Prostate gland (tissue), 2 donors: Measurements from ENCODE around the gene FGFR1OP2.

Experiments used
- CTCF ChIP-seq, 4 experiments: fragments of 200-600 bp in 2 of 4; fragments of 450-650 bp in 2 of 4; sonication (generic) in 2 of 4; IDR thresholded peaks; 1 replicate in 3 of 4; 2 replicates in 1 of 4; pipeline ENCODE4 v1.5.1; 2016 to 2019; ENCODE audit warnings: antibody characterized with exemption in 4 of 4, mild to moderate bottlenecking in 2 of 4, moderate library complexity in 2 of 4
- POLR2AphosphoS5 ChIP-seq: sonication (generic); formaldehyde crosslinking; IDR thresholded peaks from one replicate; pipeline ENCODE4 v1.6.1; 2017; ENCODE audit warnings: antibody characterized with exemption

GRCh38 chr12:26982866-26983265, 44.6 kb downstream of the FGFR1OP2 start:
- TF ChIP-seq CTCF (IDR thresholded peaks at IDR 0.05): no peak
- no peak for TF ChIP-seq POLR2AphosphoS5
